NT2/D1 (cell line): ENCODE results near the gene UCP2.

Experiments used
- SUZ12 ChIP-seq: IDR thresholded peaks from 2 replicates; pipeline ENCODE4 v1.6.1; 2011; ENCODE audit not compliant: insufficient read length, insufficient read depth; ENCODE audit errors: extremely low read depth
- ZNF274 ChIP-seq: IDR thresholded peaks from 2 replicates; pipeline ENCODE4 v1.6.1; 2011; ENCODE audit warnings: mild to moderate bottlenecking, low read depth, low read length

- no peak for TF ChIP-seq SUZ12
- TF ChIP-seq ZNF274 = no peak
Measured at GRCh38 chr11:74015919-74016684, 33.5 kb upstream of the UCP2 start.
